Fibroblast of lung (primary cell): ENCODE measurements around the gene LHX5. TPM values are rescaled to one million over a fixed set of nuclear protein-coding genes. Genes with fewer than 3 reads are reported as not detected.

ENCODE experiments used
- DNase-seq, 2 donors: peaks; one replicate each; pipeline versions ENCODE4 v3.0.0 to v3.0.0-alpha.2; 2010; ENCODE audit warnings: low read depth in 2 of 2
- H2AFZ ChIP-seq: 2 replicates; pipeline ENCODE4 v1.5.1; 2012; ENCODE audit warnings: low read length, control low read depth, inconsistent platforms
- H3K27ac ChIP-seq: 2 replicates; pipeline ENCODE4 v1.5.1; 2011; ENCODE audit warnings: low read length, control low read depth; ENCODE audit not compliant: insufficient read depth
- H3K27me3 ChIP-seq: 2 replicates; pipeline ENCODE4 v1.5.1; 2011; ENCODE audit warnings: mild to moderate bottlenecking, low read length; ENCODE audit not compliant: control insufficient read depth, insufficient read depth
- H3K36me3 ChIP-seq: 2 replicates; pipeline ENCODE4 v1.5.1; 2011; ENCODE audit warnings: low read length; ENCODE audit not compliant: control insufficient read depth, insufficient read depth
- H3K4me1 ChIP-seq: 2 replicates; pipeline ENCODE4 v1.5.1; 2011; ENCODE audit warnings: low read length; ENCODE audit not compliant: control insufficient read depth, insufficient read depth; ENCODE audit errors: extremely low read depth
- H3K4me2 ChIP-seq: 2 replicates; pipeline ENCODE4 v1.5.1; 2011; ENCODE audit warnings: low read length, control low read depth; ENCODE audit not compliant: insufficient read depth; ENCODE audit errors: extremely low read depth
- H3K4me3 ChIP-seq, 4 experiments: fragments of 200-600 bp in 1 of 4; sonication (generic) in 1 of 4; replicated peaks in 1 of 4; 2 replicates each; pipeline ENCODE4 v1.5.1; 2011 to 2016; ENCODE audit warnings: low read length in 4 of 4, low read depth in 3 of 4, mild to moderate bottlenecking in 3 of 4, control low read depth in 2 of 4, inconsistent platforms in 1 of 4, mixed read lengths in 1 of 4; ENCODE audit not compliant: insufficient read depth in 1 of 4; ENCODE audit errors: control extremely low read depth in 1 of 4
- H3K79me2 ChIP-seq: 2 replicates; pipeline ENCODE4 v1.5.1; 2012; ENCODE audit warnings: mild to moderate bottlenecking, low read length, inconsistent platforms; ENCODE audit not compliant: control insufficient read depth, insufficient read depth
- H3K9ac ChIP-seq: 2 replicates; pipeline ENCODE4 v1.5.1; 2011; ENCODE audit warnings: mild to moderate bottlenecking, low read length, control low read depth; ENCODE audit not compliant: insufficient read depth
- H3K9me3 ChIP-seq: 2 replicates; pipeline ENCODE4 v1.5.1; 2012; ENCODE audit warnings: low read depth, low read length; ENCODE audit not compliant: control insufficient read depth, insufficient read depth
- H4K20me1 ChIP-seq: 2 replicates; pipeline ENCODE4 v1.5.1; 2011; ENCODE audit warnings: low read length; ENCODE audit not compliant: control insufficient read depth, insufficient read depth; ENCODE audit errors: extremely low read depth
- EZH2 ChIP-seq: IDR thresholded peaks from 2 replicates; pipeline ENCODE4 v1.5.1; 2012; ENCODE audit warnings: low read length, control low read depth, mild to moderate bottlenecking; ENCODE audit errors: missing control alignments
- polyA plus RNA-seq, 2 donors: library from polyadenylated mRNA; depleted of rRNA in 1 of 2; stranded (reverse) in 1 of 2; unstranded in 1 of 2; fragments of >200 nt; gene quantifications; 2 replicates each; pipeline ENCODE4 v1.2.1, GENCODE V29; 2011 to 2012; ENCODE audit warnings: missing spikeins in 1 of 2
- total RNA-seq: library from RNA; depleted of rRNA; stranded (reverse); fragments of >200 nt; gene quantifications from 2 replicates; pipeline ENCODE4 v1.2.1, GENCODE V29; 2014
- TF ChIP-seq, protein P1 (sequence below), 2 donors: IDR thresholded peaks in 1 of 2; conservative IDR thresholded peaks in 1 of 2; 1 replicate in 1 of 2; 2 replicates in 1 of 2; pipeline ENCODE4 v1.5.1; 2011 to 2012; ENCODE audit warnings: low read length in 2 of 2, control low read depth in 1 of 2, inconsistent platforms in 1 of 2, low read depth in 1 of 2, mild to moderate bottlenecking in 1 of 2

LHX5 gene
- total and polyA plus RNA-seq, 2 donors (not counting 1 experiment from before 2014, with no cell fraction given): not detected

DNA sequence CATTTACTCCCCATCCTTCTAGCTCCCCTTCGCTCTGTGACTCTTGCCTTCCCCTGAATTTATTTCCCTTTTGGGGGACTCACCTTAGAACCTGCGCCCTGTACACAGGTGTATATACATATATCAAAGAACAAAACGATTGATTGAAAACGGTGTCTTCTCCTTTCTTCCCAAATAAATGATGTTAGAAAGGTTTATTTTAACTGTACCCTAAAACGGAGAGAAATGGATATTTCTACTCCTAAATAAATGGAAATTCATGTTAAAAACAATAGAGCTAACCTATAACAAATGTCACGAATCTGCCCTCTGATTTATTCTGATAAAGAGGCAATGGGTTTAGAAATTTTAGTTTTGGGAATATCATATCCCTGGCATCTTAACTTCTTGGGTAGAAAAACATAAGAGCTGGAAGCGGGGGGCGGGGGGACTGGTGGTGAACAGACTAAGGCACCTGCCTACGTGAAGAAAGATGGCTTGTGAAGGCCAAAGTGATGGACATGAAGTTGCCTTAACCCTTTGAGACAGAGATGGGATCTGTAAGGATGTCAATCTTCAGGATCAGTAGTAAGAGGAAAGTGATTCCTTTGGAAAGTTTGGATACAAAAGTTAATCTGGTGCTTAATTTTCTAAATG is 8.8 kb upstream of the LHX5 start:
- Histone ChIP-seq H3K36me3 (no peaks in the 10 kb centered on the region), H2AFZ (no peak overlapping the region), H3K79me2 (no peaks in the 10 kb centered on the region), H4K20me1 (no peaks in the 10 kb centered on the region), H3K27me3 (peaks cover 32% of the 10 kb centered on the region), H3K9me3 (no peaks in the 10 kb centered on the region), H3K9ac (no peak overlapping the region), H3K27ac (no peak overlapping the region), H3K4me3 (no peak overlapping the region), H3K4me2 (no peak overlapping the region), H3K4me1 (no peaks in the 10 kb centered on the region)
- no peak for DNase-seq
- TF ChIP-seq, protein P1, sequence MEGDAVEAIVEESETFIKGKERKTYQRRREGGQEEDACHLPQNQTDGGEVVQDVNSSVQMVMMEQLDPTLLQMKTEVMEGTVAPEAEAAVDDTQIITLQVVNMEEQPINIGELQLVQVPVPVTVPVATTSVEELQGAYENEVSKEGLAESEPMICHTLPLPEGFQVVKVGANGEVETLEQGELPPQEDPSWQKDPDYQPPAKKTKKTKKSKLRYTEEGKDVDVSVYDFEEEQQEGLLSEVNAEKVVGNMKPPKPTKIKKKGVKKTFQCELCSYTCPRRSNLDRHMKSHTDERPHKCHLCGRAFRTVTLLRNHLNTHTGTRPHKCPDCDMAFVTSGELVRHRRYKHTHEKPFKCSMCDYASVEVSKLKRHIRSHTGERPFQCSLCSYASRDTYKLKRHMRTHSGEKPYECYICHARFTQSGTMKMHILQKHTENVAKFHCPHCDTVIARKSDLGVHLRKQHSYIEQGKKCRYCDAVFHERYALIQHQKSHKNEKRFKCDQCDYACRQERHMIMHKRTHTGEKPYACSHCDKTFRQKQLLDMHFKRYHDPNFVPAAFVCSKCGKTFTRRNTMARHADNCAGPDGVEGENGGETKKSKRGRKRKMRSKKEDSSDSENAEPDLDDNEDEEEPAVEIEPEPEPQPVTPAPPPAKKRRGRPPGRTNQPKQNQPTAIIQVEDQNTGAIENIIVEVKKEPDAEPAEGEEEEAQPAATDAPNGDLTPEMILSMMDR (conservative IDR thresholded peaks at IDR 0.05 in 1 of 2, IDR thresholded peaks at IDR 0.05 in 1 of 2; ENCODE audit: low read depth in 1 of 2, low read length in 2 of 2): no peak
- TF ChIP-seq EZH2: no peak

DNA sequence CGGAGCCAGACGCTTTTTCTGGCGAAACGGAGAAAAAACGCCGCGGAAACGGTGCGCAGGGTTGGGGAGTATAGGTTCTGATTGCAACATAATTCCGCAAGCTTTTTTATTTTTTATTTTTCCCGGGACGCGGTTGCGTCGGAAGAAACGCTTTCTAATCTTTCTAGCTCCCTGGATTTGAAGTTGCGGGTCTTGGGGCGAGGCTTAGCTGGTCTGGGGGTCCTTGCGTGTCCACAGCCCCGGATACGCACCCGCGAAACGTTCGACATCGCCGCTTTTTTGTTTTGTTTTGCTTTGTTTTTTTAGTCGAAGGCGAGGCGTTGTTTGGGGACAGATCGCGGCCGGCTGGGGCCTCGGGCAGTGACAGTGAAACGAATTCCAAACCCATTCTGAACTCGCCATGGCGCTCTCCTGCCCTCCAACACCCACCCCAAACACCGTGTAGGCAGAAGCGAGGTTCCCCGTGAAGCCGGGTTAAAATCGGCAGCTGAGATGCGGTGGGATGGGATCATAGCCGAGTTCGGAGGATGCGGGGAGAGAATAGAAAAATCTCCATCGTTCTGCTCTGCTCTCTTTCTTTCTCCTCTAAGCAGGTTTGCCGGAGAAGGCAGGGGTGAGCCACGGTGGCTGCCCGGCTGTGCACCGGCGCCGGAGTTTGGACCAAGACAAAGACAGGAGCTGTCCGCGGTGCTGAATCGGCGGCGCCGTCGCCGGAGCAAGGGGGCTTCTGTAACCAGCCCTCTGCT is 8.1 kb upstream of the LHX5 start:
- no peaks in the 10 kb centered on the region for H4K20me1 ChIP-seq
- H2AFZ ChIP-seq: no peak overlapping the region
- peak; percentile 34 to 39 for DNase-seq
- no peak overlapping the region for H3K9ac ChIP-seq
- no peak overlapping the region for H3K4me3 ChIP-seq
- no peaks in the 10 kb centered on the region for H3K36me3 ChIP-seq
- H3K4me2 ChIP-seq: peak overlapping the region; percentile 63
- no peaks in the 10 kb centered on the region for H3K4me1 ChIP-seq
- H3K27me3 ChIP-seq: peaks cover 39% of the 10 kb centered on the region
- TF ChIP-seq, protein P1 (conservative IDR thresholded peaks at IDR 0.05 in 1 of 2, IDR thresholded peaks at IDR 0.05 in 1 of 2; ENCODE audit: low read depth in 1 of 2, low read length in 2 of 2): no peak
- peak; percentile 92 for TF ChIP-seq EZH2
- no peaks in the 10 kb centered on the region for H3K9me3 ChIP-seq
- H3K27ac ChIP-seq: no peak overlapping the region
- H3K79me2 ChIP-seq: no peaks in the 10 kb centered on the region

DNA sequence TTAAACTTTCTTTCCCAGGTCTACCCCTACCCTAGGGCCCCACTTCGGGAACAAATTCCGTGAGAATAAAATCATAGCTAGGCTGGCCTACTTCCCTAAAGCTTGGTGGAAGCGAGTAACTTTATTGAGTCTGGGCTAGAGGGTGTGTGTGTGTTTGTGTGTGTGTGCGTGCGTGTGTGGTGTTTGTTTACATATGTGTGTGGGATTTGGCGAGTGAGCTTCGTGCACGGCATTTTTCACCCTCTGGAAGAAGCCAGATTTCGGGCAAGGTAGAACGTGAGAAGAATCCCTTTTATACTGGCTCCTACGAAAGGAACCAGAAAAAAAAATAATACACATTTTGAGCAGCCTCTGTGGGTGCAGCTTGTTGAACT is 7.5 kb upstream of the LHX5 start:
- no peak for TF ChIP-seq EZH2
- TF ChIP-seq, protein P1 (conservative IDR thresholded peaks at IDR 0.05 in 1 of 2, IDR thresholded peaks at IDR 0.05 in 1 of 2; ENCODE audit: low read depth in 1 of 2, low read length in 2 of 2): no peak
- H3K4me1 ChIP-seq: no peaks in the 10 kb centered on the region
- H4K20me1 ChIP-seq: no peaks in the 10 kb centered on the region
- H3K27ac ChIP-seq: no peak overlapping the region
- H3K4me3 ChIP-seq: no peak overlapping the region
- H3K4me2 ChIP-seq: no peak overlapping the region
- H2AFZ ChIP-seq: no peak overlapping the region
- H3K79me2 ChIP-seq: no peaks in the 10 kb centered on the region
- H3K27me3 ChIP-seq: peaks cover 44% of the 10 kb centered on the region
- no peaks in the 10 kb centered on the region for H3K9me3 ChIP-seq
- H3K36me3 ChIP-seq: no peaks in the 10 kb centered on the region
- H3K9ac ChIP-seq: no peak overlapping the region
- DNase-seq: no peak
